ENCODE data around the gene ATF5.

Gene ATF5

GRCh38 chr19:49977076-49977475, 48.1 kb downstream of the ATF5 start:
- DNase-seq = no peak

- DNase-seq = no peak
These were observed 48.9 kb downstream of the ATF5 start for GRCh38 chr19:49977881-49978280.

GRCh38 chr19:49978324-49978723, 49.3 kb downstream of the ATF5 start:
- no peak for DNase-seq

- no peak for DNase-seq
These were observed 52.9 kb downstream of the ATF5 start for GRCh38 chr19:49981603-49982593.
